Fibroblast of pulmonary artery (primary cell): ENCODE measurements around the gene RCBTB1.

Experiments used
- DNase-seq: peaks from one replicate; pipeline ENCODE4 v3.0.0-alpha.2; 2010; ENCODE audit warnings: low read depth
- H3K4me3 ChIP-seq: replicated peaks from 2 replicates; pipeline ENCODE4 v1.5.1; 2011; ENCODE audit warnings: low read depth, mild to moderate bottlenecking, control low read depth, low read length, moderate library complexity
- TF ChIP-seq, protein P1 (sequence below): IDR thresholded peaks from 2 replicates; pipeline ENCODE4 v1.5.1; 2011; ENCODE audit warnings: mild to moderate bottlenecking, control low read depth, low read length, inconsistent platforms; ENCODE audit errors: missing control alignments

Gene RCBTB1

DNA sequence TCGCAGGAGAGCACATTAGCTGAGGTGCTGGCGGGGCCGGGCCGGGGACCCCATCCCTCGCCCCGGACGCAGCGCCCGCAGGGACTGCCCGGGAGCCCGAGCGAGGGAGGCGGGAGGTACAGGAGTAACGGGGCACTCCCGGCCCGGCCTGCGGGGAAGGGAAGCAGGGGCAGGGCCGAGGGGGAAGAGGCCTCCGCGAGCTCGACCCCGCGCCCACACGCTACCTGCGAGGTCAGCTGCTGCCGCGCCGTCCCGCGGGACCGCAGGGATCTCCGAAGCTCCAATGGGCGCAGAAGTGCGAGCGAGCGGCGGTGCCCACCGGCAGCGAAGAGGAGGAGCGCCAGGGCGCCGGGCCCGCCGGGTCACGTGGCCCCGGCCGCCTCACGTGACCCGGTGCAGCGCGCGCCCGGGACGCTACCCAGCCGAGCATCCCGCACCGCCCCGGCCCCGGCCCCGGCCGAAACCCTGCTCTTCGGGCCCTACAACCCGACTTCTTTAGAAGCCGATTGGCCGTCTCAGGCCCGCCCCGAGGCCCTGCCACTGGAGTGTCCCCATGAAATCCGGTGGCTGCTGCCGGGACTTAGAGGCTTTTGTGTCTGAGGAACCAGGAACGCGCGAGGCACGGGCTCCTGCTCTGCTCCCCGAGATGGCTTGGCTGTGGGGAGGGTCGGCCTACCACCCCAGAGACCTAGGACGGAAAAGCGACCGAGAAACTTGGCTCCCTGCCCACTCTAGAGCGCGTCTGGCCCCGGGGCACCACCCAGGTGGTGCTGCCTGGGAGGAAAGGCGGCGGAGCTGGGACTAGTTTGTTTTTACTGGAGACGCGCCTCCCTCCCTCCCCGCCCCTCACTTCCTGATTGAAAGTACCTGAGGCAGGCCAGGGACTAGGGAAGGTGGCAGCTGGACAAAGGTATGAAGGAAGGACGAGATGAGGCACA is at the start of gene RCBTB1:
Gene RCBTB1 (minus strand): TSS at position 339 of the 938 bp plus-strand sequence. CDS start 18,279 bp downstream, outside the sequence.
- peak within 1 kb of the TSS; percentile 81 for H3K4me3 ChIP-seq
- peak; percentile 59 for DNase-seq
- TF ChIP-seq, protein P1, sequence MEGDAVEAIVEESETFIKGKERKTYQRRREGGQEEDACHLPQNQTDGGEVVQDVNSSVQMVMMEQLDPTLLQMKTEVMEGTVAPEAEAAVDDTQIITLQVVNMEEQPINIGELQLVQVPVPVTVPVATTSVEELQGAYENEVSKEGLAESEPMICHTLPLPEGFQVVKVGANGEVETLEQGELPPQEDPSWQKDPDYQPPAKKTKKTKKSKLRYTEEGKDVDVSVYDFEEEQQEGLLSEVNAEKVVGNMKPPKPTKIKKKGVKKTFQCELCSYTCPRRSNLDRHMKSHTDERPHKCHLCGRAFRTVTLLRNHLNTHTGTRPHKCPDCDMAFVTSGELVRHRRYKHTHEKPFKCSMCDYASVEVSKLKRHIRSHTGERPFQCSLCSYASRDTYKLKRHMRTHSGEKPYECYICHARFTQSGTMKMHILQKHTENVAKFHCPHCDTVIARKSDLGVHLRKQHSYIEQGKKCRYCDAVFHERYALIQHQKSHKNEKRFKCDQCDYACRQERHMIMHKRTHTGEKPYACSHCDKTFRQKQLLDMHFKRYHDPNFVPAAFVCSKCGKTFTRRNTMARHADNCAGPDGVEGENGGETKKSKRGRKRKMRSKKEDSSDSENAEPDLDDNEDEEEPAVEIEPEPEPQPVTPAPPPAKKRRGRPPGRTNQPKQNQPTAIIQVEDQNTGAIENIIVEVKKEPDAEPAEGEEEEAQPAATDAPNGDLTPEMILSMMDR: no peak

DNA sequence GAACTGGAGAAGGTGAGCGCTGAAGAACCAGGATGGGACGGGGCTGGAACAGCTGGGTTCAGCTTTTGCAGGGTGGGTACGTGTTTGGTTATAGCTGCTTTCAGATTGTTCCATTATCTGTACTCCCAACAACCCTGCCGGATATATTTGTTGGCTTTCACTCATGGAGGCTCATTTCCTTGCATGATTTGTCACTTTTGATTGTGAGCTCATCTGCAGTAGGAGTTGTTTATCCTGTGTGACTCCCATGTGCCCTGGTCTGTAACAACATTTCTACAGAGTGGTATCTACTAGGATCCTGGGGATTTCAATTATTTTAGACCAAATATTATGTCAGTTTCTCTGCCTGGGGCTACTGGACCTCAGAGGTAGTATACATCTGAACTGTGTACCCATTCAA is 48.4 kb upstream of the RCBTB1 start:
- H3K4me3 ChIP-seq: no peak overlapping the region
- DNase-seq: no peak
- TF ChIP-seq, protein P1: no peak

DNA sequence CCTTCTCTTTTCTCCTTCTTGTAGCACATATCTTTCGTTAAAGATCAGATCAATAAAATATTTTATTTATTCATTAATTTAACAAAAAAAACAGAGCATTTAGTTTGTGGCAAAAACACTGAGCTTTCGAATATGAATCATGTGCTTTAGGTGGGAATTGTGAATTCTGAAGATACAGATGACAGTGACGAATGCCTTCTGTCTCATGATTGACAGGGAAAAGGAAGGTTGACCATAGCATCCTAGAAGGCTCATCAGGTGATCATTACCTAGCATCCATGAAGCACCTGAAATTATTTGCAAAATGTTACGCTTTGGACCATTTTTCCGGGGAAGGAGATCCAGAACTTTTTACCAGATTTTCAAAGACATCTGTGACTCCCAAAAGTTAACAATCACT is 46.8 kb upstream of the RCBTB1 start:
- H3K4me3 ChIP-seq: no peak overlapping the region
- no peak for DNase-seq
- TF ChIP-seq, protein P1: no peak

DNA sequence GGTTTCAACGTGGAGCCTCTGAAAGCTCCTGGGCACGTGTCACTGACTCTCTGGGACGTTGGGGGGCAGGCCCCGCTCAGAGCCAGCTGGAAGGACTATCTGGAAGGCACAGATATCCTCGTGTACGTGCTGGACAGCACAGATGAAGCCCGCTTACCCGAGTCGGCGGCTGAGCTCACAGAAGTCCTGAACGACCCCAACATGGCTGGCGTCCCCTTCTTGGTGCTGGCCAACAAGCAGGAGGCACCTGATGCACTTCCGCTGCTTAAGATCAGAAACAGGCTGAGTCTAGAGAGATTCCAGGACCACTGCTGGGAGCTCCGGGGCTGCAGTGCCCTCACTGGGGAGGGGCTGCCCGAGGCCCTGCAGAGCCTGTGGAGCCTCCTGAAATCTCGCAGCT is 45.2 kb upstream of the RCBTB1 start:
- no peak for DNase-seq
- H3K4me3 ChIP-seq: no peak overlapping the region

GRCh38 chr13:49629947-49630346 is 44.6 kb upstream of the RCBTB1 start:
- TF ChIP-seq, protein P1: no peak
- no peak for DNase-seq
- no peak overlapping the region for H3K4me3 ChIP-seq

More for the DNA sequence above, 45.2 kb upstream of the RCBTB1 start:
- TF ChIP-seq, protein P1: no peak

DNA sequence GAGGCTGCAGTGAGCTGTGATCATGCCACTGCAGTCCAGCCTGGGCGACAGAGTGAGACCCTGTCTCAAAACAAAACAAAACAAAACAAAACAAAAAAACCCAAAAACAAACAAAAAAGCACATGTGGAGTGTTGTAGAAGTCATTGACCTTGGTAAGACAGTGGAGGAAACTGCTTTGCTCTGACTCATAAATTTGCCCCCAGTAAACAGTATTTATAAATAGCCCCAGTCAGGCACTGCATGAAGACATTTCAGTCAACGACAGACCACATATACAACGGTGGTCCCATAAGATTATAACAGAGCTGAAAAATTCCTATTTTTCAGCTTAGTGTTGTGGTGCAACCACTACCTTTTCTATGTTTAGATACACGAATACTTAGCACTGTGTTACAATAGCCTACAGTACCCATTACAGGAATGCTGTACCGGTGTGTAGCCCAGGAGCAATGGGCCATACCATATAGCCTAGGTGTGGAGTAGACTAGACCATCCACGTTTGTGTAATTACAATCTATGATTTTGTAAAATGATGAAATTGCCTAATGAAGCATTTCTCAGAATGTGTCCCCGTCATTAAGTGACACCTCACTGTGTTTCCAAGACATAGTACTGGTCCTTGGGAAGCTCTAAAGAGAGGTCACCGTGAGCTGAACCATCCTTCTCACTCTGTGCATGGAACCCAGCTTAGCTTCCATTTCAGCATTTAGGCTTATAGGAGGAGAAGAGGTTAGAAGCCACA is 44.0 kb upstream of the RCBTB1 start:
- no peak overlapping the region for H3K4me3 ChIP-seq
- DNase-seq: no peak
- TF ChIP-seq, protein P1: no peak
